HCEC 1CT (cell line): ENCODE measurements around the gene CLEC7A.

ENCODE experiments used
- DNase-seq: peaks from one replicate; pipeline ENCODE4 v3.0.0-alpha.2; 2017

The CLEC7A gene

GRCh38 chr12:10136637-10137205 is 6.7 kb upstream of the CLEC7A start:
- no peak for DNase-seq

- DNase-seq = no peak
Observed at GRCh38 chr12:10135126-10135525, 5.1 kb upstream of the CLEC7A start.

DNA sequence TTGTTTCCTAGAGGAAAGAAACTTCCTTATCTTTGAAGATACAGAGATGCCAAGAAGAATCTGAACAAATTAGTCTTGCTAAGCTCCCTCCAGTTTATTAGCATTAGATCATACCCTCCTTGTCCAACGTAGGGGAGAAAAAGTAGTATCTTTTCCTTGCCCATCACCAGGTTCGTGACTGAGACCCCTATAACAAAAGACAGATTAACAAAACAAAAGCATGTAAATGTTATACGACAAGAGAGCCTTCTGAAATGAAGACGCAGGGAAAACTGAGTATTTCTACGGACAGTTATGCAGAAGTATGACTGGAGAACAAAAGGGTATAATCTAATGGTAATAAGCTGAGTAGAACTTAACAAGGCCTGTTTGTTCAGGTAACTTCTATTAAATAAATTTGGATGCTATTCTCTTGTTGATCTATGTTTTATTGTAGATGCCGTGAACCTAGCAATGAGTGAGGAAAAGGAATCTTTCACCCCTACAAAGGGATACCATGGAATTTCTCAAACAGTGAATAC is 2.9 kb upstream of the CLEC7A start:
- DNase-seq = no peak

DNA sequence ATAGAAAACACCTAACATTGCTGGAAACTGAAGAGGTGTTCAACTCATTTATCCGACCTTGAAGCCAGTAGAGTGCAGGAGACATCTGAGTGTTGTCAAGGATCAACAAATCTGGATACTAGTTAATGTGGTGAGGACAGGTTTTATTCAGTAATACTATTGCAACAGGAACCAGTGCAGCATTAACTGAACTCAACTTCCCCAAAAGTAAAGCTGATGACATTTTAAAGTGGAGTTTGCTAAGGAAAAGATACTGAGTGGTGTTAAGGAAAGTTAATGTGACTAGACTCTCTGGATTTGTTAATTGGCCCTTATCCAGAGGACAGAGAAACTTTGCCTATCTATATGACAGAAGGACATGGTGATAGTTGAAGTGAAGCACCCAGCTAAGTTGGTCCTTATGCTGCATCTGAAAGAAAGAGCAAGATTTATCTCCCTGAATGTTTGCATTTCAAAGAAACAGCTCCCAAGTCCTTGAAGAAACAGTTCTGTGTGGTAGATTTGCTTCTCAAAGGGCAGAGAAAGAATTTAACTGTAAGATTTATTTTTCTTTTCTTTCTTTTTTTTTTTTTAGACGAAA is 1.2 kb upstream of the CLEC7A start:
- no peak for DNase-seq

- no peak for DNase-seq
Observed at GRCh38 chr12:10128687-10129086, 1.3 kb downstream of the CLEC7A start.

DNA sequence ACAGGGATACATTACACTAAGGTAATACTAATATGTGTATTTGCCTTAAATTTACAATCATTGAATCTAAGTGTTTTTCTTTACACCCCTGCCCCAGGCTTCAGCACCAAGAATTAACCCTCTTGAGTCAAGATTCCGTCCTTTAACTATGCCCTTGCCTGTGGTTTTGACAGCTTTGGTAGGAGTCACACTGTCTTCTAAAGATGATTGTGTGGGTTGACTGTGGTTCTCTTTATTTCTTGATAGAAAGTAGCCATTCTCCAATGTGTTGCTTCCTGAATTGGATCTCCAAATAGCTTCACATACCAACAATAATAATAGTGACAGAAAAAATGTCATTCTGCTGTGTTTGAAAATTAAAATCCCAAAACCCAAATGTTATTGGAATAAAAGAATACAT is 3.6 kb downstream of the CLEC7A start:
- DNase-seq = no peak

GRCh38 chr12:10122689-10123088 is 7.3 kb downstream of the CLEC7A start:
- DNase-seq = no peak

GRCh38 chr12:10121278-10121677 is 8.7 kb downstream of the CLEC7A start:
- DNase-seq = no peak

DNA sequence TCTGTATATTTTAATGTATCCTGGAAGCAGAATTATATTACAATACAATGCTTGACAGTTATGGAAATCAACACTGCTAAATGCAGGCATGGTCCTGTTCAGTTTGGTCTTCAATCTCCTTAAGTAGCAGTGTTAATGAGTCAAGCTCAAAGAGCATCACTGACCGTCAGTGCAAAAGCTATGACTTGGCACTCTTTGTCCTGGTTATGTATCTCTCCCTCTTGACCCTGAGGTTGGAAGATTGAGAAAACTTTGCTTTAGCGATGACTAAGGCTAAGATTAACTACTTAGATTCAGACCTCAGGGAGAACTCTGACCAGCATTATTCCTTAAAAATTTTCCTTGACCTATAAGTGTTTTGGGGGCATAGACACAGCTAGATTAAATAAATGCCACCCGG is 10.9 kb downstream of the CLEC7A start:
- DNase-seq = peak; percentile 61

- DNase-seq = no peak
Observed at GRCh38 chr12:10115890-10116289, 14.1 kb downstream of the CLEC7A start.

GRCh38 chr12:10115311-10115710 is 14.7 kb downstream of the CLEC7A start:
- no peak for DNase-seq

GRCh38 chr12:10113920-10114319 is 16.1 kb downstream of the CLEC7A start:
- no peak for DNase-seq

- peak; percentile 29 for DNase-seq
Observed at GRCh38 chr12:10113075-10113474, 16.9 kb downstream of the CLEC7A start.

GRCh38 chr12:10111451-10111850 is 18.5 kb downstream of the CLEC7A start:
- DNase-seq = no peak

DNA sequence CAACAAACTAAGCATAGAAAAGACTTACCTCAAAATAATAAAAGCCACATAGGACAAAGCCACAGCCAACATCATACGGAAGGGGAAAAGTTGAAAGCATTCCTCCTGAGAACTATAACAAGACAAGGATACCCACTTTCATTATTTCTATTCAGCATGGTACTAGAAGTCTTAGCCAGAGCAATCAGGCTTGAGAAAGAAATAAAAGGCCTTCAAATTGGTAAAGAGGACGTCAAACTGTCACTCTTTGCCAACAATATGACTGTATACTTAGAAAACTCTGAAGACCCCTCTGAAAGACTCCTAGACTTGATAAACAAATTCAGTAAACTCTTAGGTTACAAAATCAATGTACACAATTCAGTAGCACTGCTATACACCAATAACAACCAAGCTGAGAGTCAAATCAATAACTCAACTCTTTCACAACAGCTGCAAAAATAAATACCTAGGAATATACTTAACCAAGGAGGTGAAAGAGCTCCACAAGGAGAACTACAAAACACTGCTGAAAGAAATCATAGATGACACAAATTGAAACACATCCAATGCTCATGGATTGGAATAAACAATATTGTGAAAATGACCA is 19.6 kb downstream of the CLEC7A start:
- no peak for DNase-seq

GRCh38 chr12:10102322-10102721 is 27.7 kb downstream of the CLEC7A start:
- DNase-seq = no peak

- no peak for DNase-seq
Observed at GRCh38 chr12:10101648-10102220, 28.3 kb downstream of the CLEC7A start.

DNA sequence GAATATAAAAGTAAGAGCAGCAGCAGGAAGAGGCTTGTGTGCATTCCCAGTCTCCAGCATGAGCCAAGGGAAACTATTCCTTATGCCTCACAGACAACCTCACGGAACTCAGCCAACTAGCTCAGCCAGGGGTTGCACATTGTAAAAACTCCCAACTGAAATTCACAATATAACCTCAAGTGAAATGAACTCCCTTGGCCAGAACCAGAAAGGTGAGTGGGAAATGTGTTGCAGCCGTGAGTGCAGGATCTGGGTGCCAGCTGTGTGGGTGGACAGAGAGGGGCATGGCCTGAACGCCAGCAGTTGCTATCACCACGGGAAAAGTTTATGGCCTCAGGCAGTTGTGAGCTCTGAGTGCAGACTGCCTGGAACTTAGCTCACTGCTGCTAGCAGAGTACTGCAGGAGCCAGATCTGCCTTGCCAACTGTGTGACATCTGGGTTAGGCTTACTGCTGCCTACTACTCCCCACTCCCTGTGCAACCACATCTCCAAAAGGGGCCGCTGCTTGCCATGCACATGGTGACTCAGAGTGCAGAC is 28.9 kb downstream of the CLEC7A start:
- no peak for DNase-seq

GRCh38 chr12:10098791-10099190 is 31.2 kb downstream of the CLEC7A start, which contains the start of gene CLEC1A:
Gene CLEC1A, minus strand, starts transcription at chr12:10098985. Its CDS starts 63 bp downstream, at chr12:10098922.
- DNase-seq = no peak

DNA sequence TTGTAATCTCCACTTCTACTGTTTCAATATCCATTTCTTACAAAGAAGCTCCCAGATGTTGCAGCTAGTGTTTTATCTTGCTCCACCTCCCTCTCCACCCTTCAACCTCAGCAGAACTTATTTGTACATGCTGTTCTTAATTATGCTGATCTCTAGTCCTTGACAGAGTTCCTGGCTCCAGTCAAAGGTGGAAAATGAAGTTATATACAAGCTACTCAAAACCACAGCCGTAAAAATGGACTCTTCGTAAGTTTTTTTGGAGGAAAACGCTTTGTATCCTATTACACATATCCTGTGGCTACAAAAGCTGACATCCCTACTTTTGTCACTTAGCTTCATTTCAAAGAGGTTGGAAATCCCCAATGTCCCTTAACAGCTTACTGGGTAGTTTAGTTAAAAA is 32.5 kb downstream of the CLEC7A start:
- no peak for DNase-seq

DNA sequence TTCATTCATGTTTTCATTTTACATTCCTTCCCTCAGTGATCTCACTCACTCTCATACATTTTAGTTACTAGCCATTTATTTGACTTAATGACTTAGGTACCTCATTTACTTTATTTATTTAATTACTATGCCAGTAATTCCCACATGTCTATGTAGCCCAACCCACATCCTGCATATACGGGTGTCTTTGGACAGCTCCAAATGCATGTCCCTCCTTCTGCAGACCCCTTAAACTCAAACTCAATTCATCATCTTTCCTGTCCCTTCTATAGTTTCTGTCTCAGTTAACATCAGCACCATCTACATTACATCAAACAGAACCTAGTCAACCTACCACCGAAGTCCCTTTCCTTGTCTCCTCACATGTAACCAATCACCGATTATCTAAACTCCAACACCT is 34.0 kb downstream of the CLEC7A start:
- DNase-seq = no peak

DNA sequence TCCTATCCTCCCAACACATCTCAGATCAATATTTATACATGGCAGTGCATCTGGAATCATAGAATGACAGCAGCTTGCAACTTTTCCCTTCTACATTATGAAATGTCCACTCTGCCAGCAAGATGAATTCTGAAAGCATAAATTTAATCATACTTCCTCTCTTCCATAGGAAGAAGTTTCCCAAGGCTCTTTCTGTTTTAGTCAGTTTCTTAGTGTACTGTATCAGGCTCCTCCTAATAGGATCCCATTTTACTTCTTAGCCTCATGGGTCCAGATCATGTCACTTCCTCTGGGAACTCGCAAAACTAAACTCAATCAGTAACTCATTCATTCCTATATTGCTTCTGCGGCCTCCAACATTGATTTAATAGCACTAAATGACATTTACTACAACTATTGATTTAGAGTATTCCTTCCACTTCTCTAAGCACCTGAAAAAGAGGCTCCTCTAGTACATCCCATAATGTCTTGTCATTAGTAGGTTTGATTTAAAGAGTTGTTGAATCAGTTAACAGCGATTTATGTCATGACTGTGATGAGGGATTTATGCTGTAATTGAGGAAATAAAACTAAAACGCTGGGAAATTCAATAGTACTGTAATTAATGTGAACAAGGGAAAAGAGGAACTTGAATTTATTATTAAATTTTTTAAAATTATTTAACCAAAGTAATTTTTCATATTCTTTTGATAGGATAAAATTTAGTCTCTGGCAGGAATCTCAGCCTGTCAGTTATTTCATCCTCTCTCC is 35.2 kb downstream of the CLEC7A start:
- DNase-seq = no peak
